Measurements from ENCODE around the gene ARL15. TPM values are rescaled to one million over a fixed set of nuclear protein-coding genes. Genes with fewer than 3 reads are reported as not detected.
A peak's percentile ranks its signal among the peaks of the same experiment; 100 is the strongest.

ARL15 gene
- total and polyA plus RNA-seq, 8 donors: 20.2 to 27.7 (median 25.1) TPM

DNA sequence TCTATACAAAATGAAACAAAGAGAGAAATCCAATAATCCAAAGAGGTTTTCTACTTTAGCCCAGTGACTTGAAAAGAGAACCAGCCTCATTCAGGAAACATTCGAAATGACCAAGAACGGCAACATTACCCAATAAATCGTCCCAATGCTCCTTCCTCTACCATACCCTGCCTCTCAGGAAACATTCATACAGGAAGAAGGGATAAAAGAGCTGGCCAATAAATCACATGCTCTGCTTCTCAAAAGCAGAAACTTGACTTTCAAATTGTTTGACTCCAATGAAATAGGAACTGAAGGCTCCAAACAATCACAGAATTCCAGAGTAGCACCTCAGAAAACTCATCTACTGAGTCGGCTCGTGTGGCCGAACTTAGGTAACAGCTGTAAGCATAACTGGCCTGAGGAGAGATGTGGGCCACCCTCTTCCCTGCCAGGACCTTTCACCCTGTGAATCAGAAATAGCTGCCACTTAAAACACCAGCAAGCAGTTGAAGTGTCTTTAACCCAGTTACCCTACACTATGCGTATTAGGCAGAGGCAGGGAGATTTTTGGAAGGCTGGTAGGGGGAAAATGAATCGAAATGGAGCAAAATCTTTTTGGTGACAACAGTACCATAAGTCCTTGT lies 14.6 kb downstream of the ARL15 start:
- peak; percentile 96 for ATAC-seq
- no peaks in the 10 kb centered on the region for H3K36me3 ChIP-seq
- no peaks in the 10 kb centered on the region for H3K9me3 ChIP-seq
- no peaks in the 10 kb centered on the region for H3K27me3 ChIP-seq
- DNase-seq: no peak
- intact Hi-C loops (cut with DNase I): no loop called here
- peaks cover 11 to 31% of the 10 kb centered on the region in 2 donors for H3K4me1 ChIP-seq
- TF ChIP-seq, protein P1, sequence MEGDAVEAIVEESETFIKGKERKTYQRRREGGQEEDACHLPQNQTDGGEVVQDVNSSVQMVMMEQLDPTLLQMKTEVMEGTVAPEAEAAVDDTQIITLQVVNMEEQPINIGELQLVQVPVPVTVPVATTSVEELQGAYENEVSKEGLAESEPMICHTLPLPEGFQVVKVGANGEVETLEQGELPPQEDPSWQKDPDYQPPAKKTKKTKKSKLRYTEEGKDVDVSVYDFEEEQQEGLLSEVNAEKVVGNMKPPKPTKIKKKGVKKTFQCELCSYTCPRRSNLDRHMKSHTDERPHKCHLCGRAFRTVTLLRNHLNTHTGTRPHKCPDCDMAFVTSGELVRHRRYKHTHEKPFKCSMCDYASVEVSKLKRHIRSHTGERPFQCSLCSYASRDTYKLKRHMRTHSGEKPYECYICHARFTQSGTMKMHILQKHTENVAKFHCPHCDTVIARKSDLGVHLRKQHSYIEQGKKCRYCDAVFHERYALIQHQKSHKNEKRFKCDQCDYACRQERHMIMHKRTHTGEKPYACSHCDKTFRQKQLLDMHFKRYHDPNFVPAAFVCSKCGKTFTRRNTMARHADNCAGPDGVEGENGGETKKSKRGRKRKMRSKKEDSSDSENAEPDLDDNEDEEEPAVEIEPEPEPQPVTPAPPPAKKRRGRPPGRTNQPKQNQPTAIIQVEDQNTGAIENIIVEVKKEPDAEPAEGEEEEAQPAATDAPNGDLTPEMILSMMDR (IDR thresholded peaks at IDR 0.05): no peak
- no peak overlapping the region for H3K4me3 ChIP-seq
- peak overlapping the region; percentile 34 to 60 for H3K27ac ChIP-seq

DNA sequence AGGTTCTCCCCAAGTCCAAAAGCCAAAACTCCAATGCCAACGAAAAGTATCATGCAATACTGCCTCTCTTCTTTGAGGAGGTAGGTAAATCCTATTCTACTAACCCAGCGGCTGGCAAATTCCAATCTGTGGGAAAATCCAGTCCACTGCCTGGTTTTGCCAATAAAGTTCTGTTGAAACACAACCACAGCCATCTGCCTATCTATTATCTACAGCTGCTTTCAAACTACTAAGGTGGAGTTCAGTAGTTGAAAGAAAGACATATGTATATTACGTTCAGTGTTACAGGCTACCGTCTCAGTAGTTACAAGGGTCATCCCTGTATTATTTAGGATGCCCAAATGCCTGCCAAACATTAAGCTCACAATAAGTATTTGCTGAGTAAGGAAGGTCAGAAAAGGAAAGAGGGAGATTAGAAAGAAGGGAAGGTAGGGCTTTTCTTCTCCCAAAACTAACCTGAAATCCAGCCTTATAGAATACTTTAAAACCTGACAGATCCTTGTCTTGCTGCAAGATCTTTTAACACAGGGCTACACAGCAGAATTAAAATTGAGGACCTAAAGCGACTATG lies 16.2 kb downstream of the ARL15 start:
- Histone ChIP-seq H3K27me3 (no peaks in the 10 kb centered on the region), H3K36me3 (no peaks in the 10 kb centered on the region), H3K4me3 (no peak overlapping the region), H3K9me3 (no peaks in the 10 kb centered on the region), H3K27ac (no peak overlapping the region), H3K4me1 (peaks cover 11 to 28% of the 10 kb centered on the region in 2 donors)
- DNase-seq (no peak), ATAC-seq (no peak)
- TF ChIP-seq, protein P1 (IDR thresholded peaks at IDR 0.05): no peak
- intact Hi-C loops (cut with DNase I): no loop called here

DNA sequence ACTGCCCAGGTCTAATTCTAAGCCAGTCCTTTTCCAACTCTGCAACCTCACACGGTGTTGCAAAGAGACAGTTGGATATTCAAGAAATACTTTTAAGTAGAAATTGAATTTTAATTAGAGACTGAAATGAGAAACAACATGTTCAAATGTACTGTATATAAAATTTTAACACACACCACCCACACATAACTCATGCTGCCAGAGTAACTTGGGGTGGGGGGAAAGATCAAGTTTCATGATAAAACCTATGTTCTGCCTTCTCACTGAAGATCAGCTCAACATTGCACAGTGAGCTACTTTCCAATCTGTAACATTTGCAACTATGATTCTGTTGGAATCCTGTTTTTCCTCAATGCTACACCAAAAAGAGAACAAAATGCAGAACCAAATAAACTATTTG lies 17.5 kb downstream of the ARL15 start:
- ATAC-seq (no peak), DNase-seq (no peak)
- TF ChIP-seq, protein P1 (IDR thresholded peaks at IDR 0.05): no peak
- intact Hi-C loops (cut with DNase I): no loop called here
- Histone ChIP-seq H3K27me3 (no peaks in the 10 kb centered on the region), H3K27ac (no peak overlapping the region), H3K4me3 (no peak overlapping the region), H3K9me3 (no peaks in the 10 kb centered on the region), H3K4me1 (peaks cover 11 to 28% of the 10 kb centered on the region in 2 donors), H3K36me3 (no peaks in the 10 kb centered on the region)

DNA sequence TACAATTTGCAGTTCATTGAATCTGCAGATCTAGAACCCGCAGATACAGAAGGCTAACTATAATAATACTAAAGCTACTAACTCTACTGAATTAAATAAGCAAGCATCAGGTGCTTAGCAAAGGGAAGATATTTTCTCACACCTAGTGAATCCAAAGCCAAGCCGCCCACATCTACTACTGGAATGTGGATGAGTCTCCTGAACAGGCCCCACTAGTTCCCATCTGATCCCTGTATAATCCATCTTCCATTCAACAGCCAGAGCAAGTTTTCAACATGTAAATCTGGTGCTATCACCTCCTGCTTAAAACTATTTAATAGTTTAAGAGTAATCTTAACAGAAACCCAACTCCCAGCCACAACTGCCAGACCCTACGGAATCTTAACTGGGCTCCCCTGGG lies 18.9 kb downstream of the ARL15 start:
- no peak overlapping the region for H3K27ac ChIP-seq
- ATAC-seq (no peak), DNase-seq (no peak)
- TF ChIP-seq, protein P1 (IDR thresholded peaks at IDR 0.05): no peak
- no peaks in the 10 kb centered on the region for H3K9me3 ChIP-seq
- peaks cover 5 to 19% of the 10 kb centered on the region in 2 donors for H3K4me1 ChIP-seq
- intact Hi-C loops (cut with DNase I): no loop called here
- H3K4me3 ChIP-seq: no peak overlapping the region
- H3K36me3 ChIP-seq: no peaks in the 10 kb centered on the region
- H3K27me3 ChIP-seq: no peaks in the 10 kb centered on the region

DNA sequence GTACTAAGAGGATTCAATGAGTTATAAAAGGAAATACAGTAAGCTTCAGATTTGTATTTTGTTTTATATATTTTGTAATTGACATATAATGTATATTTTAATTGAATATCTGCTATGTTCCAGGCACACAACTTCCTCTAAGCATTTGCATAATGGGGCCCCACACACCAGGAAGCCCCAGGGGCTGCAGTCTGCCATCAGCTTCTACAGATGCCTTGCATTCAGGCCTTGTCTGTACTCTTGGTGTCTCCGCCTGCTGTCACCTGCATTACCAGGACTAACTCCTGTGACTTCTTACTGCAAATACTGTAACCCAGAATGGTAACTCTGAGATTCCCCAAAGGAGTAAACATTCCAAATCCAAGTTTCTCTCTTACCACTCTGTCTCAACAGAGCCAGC lies 20.6 kb downstream of the ARL15 start:
- no peak overlapping the region for H3K4me3 ChIP-seq
- intact Hi-C loops (cut with DNase I): no loop called here
- no peaks in the 10 kb centered on the region for H3K27me3 ChIP-seq
- ATAC-seq: no peak
- no peak overlapping the region for H3K27ac ChIP-seq
- TF ChIP-seq, protein P1 (IDR thresholded peaks at IDR 0.05): no peak
- H3K36me3 ChIP-seq: no peaks in the 10 kb centered on the region
- peaks cover 0 to 2% of the 10 kb centered on the region in 2 donors for H3K4me1 ChIP-seq
- no peaks in the 10 kb centered on the region for H3K9me3 ChIP-seq
- DNase-seq: no peak
